Stomach smooth muscle (tissue), 2 donors: Measurements from ENCODE around the gene OR4A47.
"Not testable (repeated sequence)": the region's sequence is repeated elsewhere in the genome, so short reads cannot be mapped to it uniquely, and the experiment has no call there.

ENCODE experiments used
- H3K27ac ChIP-seq: one replicate; pipeline ENCODE4 v1.7.0; 2013; ENCODE audit warnings: mild to moderate bottlenecking, low read length, inconsistent platforms
- H3K27me3 ChIP-seq, 2 donors: one replicate each; pipeline ENCODE4 v1.7.0; 2013; ENCODE audit warnings: low read length in 2 of 2; ENCODE audit not compliant: insufficient read depth in 2 of 2, control insufficient read depth in 1 of 2
- H3K36me3 ChIP-seq, 2 donors: one replicate each; pipeline ENCODE4 v1.7.0; 2013; ENCODE audit warnings: low read length in 2 of 2; ENCODE audit not compliant: control insufficient read depth in 2 of 2, insufficient read depth in 2 of 2
- H3K4me1 ChIP-seq: one replicate; pipeline ENCODE4 v1.7.0; 2013; ENCODE audit warnings: low read length; ENCODE audit not compliant: control insufficient read depth, insufficient read depth
- H3K4me3 ChIP-seq, 2 donors: one replicate each; pipeline ENCODE4 v1.7.0; 2013; ENCODE audit warnings: low read length in 2 of 2
- H3K9ac ChIP-seq, 2 donors: one replicate each; pipeline ENCODE4 v1.7.0; 2013; ENCODE audit warnings: low read length in 2 of 2, mild to moderate bottlenecking in 1 of 2
- H3K9me3 ChIP-seq, 2 donors: one replicate each; pipeline ENCODE4 v1.7.0; 2013; ENCODE audit warnings: low read length in 2 of 2; ENCODE audit not compliant: control insufficient read depth in 2 of 2
- donor health status: healthy.
- donor health status: Pancreatic carcinoma.

The OR4A47 gene

GRCh38 chr11:48488493-48488892 is at the start of gene OR4A47:
OR4A47 (plus strand) TSS chr11:48488793; CDS start chr11:48488793, 0 bp downstream.
- H3K4me3 ChIP-seq, H3K27ac ChIP-seq, H3K4me1 ChIP-seq, H3K9ac ChIP-seq, H3K27me3 ChIP-seq, H3K9me3 ChIP-seq, H3K36me3 ChIP-seq: not testable (repeated sequence)

- H3K9ac ChIP-seq, H3K9me3 ChIP-seq, H3K4me1 ChIP-seq, H3K36me3 ChIP-seq, H3K27me3 ChIP-seq, H3K27ac ChIP-seq, H3K4me3 ChIP-seq: not testable (repeated sequence)
Measured at GRCh38 chr11:48455909-48456308, 32.7 kb upstream of the OR4A47 start.

GRCh38 chr11:48473966-48474365 is 14.6 kb upstream of the OR4A47 start:
- not testable (repeated sequence) for H3K4me1 ChIP-seq, H3K36me3 ChIP-seq, H3K27me3 ChIP-seq, H3K9ac ChIP-seq, H3K9me3 ChIP-seq, H3K4me3 ChIP-seq, H3K27ac ChIP-seq

GRCh38 chr11:48474703-48475102 is 13.9 kb upstream of the OR4A47 start:
- not testable (repeated sequence) for H3K27ac ChIP-seq, H3K36me3 ChIP-seq, H3K9me3 ChIP-seq, H3K4me1 ChIP-seq, H3K4me3 ChIP-seq, H3K27me3 ChIP-seq, H3K9ac ChIP-seq

GRCh38 chr11:48506169-48506568 is 17.6 kb downstream of the OR4A47 start:
- H3K4me1 ChIP-seq, H3K27ac ChIP-seq, H3K4me3 ChIP-seq, H3K36me3 ChIP-seq, H3K9ac ChIP-seq, H3K9me3 ChIP-seq, H3K27me3 ChIP-seq: not testable (repeated sequence)

- Histone ChIP-seq H3K4me3 (no peak overlapping the region), H3K27ac (no peak overlapping the region), H3K9me3 (no peaks in the 10 kb centered on the region), H3K4me1 (no peaks in the 10 kb centered on the region), H3K36me3 (no peaks in the 10 kb centered on the region), H3K9ac (no peak overlapping the region), H3K27me3 (no peaks in the 10 kb centered on the region)
Measured at GRCh38 chr11:48538991-48539390, 50.4 kb downstream of the OR4A47 start.
